GM21515 (cell line): ENCODE measurements around the gene KIRREL3.

ENCODE experiments used
- ATAC-seq: cut with Tn5 transposase; IDR thresholded peaks from one replicate; pipeline ENCODE4 v1.9.1; 2021; ENCODE audit not compliant: unreplicated experiment

The KIRREL3 gene

DNA sequence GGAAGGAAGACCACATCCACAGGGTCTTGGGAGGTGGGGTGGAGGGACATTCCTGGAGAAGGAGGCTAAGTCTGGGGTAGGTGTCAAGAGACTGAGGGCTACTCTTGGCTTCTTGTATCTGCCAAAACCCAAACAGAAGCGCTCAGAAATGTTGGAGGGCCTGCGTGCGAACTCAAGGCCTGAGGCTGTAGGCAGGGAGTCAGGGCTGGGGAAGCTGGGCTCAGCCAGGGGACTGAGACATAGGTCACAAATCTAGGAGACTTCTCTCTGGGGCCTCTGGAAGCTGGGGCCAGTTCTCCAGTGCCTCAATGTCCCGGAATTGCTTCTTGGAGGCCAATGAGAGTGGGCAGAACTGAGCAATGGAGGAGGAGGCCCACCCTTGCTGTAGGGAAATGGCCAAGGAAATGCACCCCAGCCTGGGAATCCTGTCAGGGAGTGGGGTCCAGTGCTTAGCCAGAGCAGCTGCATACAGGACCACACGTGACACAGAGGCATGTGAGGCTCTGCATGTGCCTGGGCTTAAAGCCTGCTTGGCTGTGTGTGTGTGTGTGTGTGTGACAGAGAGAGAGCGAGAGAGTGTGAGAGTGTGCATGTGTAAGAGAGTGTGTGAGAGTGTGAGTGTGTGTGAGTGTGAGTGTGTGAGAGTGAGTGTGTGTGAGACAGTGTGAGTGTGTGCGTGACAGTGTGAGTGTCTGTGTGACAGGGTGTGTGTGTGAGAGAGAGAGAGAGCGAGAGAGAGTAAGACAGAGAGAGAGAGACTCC, 503.8 kb downstream of the KIRREL3 start:
- ATAC-seq = no peak

DNA sequence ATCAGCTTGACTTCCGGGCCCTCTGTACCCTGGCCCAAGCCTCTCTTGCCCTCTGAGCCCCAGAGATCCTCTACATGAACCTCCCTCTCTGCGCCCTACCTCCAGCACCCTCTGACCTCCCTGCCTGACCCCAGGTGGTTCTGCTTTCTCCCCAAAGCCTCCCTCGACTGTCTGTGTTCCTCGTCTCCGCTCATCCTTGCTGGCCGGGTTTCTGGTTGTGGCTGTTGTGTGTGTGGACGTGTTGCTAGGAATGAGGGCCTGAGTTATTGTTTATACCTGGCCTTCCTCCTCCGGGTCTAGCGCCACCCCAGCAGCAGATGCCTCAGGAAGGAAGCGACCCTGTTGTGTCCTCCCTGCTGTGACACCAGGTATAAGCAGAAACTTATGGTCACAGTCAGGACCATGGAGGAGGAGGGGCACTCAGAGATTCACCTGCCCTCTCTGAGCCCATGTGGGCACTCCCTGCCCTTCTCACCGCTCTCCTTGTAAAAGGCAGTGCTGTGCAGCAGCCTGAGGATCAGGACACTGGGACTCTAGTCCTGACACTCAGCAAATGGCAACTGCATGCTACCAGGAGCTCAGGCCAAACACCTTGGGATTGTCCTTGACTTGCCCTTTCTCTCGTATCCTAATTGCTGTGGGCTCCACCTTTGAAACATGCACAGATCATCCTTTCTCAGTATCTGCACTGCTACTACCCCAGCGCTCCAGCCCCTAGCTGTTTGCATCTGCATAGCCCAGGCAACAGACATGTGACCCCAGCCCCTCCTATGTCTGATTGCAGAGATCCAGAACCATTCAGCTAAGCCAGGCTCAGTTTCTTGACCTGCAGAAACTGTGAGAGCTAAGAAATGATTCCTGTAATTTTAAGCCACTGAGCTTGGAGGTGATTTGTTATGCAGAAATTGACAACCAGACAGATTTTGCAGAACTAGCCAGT, 505.0 kb downstream of the KIRREL3 start:
- no peak for ATAC-seq

DNA sequence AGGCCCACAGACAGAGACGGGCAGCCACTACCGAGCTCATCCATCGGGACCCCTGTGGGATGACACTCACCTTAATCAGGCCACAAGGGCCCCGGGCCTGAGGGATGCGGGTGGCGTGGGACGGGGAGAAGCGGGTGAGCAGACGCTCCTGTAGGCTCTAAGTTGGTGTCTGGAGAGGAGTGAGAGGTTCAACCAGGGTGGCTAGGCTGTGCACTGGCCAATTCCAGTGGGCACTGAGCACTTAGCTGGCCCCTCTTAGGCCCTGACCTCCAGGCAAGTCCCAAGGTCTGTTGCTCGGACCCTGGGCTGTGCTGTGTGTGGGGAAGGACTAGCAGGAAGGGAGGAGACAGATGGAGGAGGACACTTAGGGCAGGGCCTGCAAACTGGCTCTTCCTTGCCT, 505.7 kb downstream of the KIRREL3 start:
- ATAC-seq = no peak

DNA sequence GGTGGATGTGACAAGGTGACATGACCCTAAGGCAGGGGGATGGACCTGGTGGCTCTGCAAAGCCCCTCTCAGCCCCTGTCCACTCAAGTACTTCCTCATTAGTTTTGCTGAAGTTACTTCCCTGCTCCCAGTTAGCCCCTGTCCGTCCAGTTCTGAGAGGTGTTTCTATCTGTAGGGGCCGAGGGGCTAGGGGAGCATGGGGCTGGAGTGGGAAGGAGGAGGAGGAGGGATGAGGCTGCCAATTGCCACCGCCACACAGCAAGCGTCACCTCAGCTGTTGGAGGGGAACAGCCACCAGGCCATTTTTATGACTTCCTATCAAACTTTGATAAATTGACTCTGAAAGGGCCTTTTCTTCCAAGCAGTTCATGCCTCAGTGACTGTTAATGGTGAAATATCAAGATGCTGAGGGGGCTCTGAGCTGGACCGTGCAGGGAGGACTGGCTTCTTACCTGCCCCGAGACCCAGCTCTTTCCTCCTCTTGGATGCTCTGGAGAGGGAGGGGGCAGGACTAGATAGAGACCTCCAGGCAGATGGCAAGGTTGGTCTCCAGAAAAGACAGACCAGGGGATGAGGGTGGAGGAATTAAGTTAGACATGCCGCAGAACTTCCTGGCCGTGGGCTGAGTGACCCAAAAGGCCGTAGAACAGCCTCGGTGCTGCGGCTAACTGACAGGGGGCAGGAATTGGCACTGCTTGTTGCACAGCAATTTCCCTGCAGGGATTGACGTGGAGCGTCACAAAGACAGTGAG, 508.1 kb downstream of the KIRREL3 start:
- no peak for ATAC-seq

DNA sequence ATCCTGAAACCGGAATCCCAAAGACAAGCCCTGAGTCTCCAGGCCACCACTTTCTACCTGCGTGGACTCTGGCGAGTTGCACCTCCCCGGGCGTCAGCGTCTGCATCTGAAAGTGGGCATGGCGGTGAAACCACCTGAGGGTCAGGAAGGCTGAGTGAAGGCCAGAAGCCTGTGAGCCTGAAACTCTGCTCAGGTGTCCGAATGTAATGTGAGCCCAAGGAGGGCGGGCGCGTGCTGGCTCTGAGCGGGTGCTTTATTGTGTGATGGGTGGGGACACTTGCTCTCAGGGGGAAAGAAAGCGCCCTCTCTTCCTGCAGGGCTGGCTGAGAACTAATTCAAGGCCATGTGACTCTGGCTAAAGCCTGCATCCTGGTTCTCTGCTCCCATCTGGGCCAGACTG, 509.5 kb downstream of the KIRREL3 start:
- no peak for ATAC-seq

DNA sequence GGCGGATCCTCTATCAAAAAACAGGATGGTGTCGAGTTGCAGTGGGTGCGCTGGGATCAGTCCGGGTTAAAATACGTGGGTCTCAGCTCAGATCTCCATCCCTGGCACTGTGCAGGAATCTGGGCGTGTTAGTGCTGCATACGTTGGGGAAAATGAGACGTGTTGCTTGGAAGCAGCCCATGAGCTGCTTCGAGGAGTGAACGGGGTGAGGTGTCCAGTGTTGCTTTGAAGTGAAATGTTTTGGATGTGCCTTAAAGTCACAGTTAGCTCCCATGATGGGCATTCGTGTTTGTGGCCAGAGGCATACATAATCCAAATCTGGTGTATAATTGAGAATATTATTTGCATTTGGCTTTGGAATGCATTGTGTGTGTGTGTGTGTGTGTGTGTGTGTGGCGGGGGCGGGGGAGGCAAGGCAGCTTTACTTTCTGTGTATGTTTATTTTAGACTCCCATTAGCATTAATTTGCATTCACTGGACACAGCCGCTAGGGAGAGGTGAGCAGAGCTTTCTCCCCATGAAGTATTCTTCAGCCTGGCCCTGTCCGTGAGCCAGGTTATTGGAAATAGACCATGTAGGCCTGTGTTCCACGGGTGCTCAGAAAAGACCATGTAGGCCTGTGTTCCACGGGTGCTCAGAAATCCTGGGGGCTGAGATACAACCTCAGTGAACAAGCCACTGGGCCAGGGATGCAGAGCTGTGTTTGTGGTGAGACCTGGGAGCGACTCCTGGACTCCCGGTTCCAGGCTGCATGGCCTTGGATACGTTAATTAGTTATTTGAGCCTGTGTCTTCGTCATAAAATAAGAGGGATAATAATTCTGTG, 510.5 kb downstream of the KIRREL3 start:
- ATAC-seq = no peak

DNA sequence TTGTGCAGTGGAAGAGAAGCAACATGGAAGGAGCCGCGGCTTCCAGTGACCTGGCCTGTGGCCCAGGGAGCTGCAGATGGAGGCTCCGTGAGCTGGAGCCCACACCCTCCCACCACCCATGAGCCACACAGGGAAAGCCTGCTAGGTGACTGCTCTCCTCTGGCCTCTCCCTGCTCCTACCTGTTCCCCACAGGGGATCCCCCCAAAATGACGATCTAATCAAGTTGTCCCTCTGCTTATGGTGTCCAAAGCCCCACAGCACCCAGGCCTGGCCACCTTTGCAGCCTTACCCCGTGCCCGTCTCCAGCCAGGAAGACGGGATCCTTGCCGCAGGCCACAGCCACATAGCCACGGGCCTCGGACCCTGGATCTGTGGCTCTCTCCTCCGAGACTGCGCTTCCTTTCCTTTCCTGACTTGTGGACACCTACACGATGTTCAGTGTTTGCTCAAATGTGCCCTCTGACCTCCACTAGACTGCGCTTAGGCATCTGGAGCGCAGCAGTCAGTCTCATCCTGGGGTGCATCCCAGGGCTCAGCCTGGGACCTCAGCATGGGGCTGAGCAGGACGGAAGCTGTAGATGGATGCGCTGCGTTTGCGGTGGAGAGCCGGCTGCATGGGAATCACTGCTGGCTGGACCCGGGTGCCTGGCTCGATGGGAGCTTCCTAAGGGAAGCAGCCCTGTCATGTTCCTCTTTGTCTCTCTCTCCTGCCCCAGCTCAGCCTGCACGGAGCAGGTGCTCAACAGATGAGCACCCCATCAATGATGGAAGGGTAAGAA, 511.8 kb downstream of the KIRREL3 start:
- ATAC-seq = no peak

DNA sequence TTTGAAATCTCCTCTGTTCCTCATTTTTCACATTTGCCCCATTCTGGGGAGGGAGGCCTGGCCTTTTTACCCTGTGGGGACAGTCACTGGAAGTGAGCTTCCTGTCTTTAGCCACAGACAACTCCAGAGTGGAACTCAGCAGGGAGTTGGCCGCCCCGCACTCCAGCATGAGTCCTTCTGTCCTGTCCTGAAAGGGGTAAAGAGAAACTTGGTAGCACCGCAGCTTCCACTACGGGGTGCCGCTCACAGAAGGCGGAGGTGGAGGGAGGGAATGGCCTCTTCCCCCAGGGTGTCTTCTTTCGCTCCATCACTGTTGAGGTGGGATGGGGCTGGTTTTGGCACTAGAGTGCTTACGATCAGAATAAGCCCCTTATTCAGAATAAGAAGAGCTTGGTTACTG, 512.9 kb downstream of the KIRREL3 start:
- ATAC-seq = no peak

DNA sequence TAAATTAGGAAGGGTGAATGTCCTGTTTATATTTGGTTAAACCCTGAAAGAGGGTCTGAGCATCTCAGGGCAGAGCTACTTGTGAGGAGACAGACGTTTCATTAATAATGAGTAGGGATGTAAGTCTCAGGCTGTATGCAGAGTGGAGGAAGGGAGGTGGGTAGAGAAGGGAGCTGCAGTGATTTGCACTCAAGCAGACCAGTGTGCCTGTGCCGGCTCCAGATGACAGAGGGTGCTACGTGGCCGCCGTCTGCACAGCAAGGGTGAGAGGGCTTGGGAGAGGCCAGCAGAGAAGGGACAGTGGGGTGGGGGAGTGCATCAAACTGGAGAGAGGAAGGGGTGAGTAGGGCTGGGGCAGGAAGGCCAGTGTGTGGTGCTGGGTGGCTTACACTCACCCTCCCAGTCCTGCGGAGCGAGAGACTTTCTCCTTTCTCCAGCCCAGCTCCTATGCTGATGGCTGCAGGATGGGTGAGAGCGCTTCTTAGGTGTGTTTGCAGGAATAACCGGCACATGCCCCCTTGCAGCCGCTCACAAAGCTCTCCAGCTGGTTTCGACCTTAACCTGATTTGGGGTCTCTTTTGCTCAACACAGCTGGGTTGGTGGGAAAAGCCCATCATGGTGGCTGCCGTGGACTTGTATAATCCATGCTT, 514.5 kb downstream of the KIRREL3 start:
- ATAC-seq = no peak

DNA sequence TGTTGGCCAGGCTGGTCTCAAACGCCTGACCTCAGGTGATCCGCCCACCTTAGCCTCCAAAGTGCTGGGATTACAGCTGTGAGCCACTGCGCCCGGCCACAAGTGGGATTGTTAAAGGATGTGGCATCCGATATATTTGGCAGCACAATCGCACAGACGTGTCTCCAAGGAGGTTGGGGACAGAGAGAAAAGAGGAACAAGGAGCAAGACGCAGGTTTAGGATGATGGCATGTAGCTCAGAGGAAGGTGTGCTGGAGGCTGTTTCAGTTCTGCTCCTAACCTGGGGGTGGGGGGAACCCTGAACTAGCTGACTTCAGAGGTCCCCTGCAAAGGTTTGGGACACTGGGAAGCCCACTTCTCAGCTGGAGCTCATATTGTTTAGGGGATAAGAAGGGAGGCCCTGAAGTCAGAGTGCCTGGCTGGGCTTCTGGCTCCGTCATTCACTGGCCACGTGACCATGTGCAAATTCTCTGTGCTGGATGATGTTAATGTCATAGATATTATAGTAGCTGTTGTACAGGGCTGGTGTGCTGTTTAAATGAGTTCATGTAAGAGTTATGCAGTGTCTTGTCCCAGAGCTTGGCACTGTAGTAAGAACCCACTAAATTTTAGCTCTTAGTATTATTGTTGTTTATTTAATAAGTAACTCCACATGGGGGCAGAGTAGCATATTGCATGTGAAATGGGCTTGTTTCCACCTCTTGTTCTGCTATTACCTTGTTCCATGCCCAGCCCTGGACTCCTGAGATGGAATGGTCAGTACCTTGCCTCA, 515.4 kb downstream of the KIRREL3 start:
- ATAC-seq = peak; percentile 74

DNA sequence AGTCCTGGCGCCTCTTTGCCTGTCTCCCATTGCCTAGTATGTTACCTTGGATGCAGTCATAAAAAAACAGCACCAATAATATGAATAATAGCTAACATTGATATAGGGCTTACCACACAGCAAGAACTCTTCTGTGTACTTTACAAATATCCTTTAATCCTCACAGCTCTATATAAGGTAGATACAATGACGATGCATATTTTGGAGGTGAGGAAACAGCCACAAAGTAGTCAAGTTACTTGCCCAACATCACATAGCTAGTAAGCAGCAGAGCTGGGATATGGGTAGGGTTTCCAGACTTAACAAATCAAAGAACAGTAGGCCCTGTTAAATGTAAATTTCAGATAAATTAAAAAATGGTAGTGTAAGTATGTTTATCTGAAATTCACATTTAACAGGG, 516.3 kb downstream of the KIRREL3 start:
- no peak for ATAC-seq

DNA sequence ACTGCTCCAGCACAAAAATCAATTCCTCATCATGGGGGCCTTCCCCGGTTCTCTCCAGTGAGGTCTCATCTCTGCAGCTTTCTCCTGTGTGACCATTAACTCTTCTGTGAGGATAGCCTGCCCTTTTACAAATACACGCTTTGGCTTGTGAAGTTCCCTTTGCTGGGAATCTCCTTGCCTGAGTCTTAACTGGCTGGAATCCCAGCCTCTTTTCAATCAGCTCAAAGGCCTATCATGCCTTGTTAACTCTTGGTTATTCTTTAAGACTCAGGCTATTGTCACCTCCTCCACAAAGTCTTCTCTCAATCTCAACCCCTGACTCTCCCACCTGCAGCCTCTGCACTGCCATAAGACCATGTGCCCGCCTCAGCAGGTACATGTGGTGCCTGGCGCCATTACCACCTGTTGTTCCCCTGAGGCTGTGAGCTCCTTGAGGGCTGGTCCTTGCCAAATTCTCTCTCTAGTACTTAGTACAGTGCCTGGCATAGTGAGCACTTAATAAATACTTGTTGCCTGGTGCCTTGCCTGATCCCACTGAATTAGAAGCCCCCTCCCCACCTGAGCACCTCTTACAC, 516.9 kb downstream of the KIRREL3 start:
- no peak for ATAC-seq

DNA sequence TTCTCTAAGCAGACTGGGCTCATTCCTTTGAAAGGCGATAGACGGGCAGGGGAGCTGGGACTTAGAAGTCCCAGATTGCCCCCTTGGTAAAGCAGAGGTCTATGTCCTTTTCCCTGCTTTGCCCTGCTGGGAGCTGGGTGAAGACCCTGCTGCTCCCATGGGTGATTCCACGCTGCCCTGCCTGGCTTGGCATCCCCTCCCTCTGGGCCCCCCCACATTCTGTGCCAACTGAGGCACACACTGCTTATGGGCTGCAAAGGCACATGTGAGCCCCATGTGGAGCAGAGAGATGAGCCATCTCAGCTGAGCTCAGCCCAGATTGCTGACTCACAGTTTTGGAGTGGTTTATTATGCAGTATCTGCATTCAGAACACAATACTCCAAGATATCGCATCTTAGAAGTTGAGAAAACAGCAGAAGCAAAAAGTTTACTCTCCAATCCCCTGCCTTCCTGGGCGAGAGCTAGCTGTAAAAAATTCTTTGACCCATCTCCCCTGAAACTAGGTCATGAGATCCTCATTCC, 517.9 kb downstream of the KIRREL3 start:
- ATAC-seq = no peak

DNA sequence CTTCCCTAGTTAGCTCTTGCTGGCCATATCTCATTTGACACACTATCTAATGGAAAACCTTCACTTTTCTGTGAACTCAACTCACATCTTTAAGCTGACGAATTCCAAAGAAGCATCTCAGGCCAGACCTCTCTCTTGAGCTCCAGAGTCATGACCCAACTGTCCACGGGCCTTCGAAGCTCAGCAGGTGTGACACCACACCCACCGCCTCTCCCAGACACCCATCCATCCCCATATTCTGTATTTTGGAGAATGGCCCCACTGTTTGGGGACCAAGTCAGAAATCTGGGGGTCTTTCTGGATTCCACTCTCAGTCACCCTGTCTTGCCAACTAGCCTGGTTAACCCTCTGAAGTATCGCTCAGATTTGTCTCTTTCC, 519.3 kb downstream of the KIRREL3 start:
- no peak for ATAC-seq

DNA sequence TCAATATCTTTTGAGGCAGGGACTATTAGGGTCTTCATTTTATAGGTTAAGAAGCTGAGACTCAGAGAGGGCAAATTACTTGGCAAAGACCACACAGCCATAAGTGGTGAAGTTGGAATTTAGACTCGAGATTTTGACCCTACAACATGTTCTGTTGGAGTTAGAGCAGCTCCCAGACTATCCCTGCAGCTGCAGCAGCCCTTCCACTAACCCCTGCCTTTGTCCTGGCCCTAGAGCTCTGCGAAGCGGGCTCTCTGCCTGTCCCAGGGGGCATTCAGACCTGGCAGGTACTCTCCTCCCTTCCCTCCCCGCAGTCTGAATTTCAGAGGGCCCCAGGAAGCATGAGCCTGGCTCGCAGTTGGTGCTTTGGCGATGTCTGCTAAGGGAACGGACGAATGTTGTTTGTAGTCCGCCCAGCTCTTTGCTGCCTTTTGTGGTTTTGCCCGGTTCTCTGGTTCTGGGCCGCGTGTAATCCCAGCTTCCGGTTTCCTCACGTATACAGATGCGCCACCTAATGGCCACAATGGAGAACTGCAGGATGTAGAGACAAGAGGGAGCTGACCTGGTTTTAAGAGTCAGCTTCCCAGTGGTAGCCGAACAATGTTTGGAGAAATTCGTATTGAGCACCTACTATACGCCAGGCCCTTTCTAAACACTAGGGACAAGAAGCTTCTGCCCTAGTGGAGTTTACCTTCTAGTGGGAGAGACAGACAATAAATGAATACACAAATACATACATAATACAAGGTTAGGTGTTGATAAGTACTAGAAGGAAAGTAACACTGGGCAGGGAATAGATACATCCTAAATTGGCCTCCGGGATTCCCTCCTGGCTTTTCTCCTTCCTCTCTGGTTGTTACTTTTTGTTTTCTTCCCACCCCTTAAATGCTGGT, 519.9 kb downstream of the KIRREL3 start:
- ATAC-seq = peak; percentile 75

DNA sequence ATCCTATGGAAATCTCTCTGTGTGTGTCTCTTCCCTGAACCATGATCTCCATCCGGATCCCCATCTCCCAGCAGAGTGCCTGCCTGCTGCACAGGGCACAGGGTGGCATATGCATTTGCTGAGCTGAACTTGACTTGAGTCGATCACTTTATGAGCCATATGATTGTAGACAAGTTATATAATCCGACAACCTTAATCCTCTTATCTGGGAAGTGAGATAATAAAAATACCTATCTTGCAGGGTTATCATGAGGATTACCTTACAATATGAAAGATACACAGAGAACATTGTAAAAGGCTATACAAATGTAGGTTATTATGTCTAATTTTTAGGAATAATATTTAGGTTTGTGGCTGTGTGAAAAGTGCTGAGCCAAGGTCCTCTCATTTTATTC, 520.6 kb downstream of the KIRREL3 start:
- no peak for ATAC-seq
